Lung microvascular endothelial cell (primary cell): ENCODE data around the gene FGL2. TPM values are rescaled to one million over a fixed set of nuclear protein-coding genes. Genes with fewer than 3 reads are reported as not detected.
"Not testable (repeated sequence)": the region's sequence is repeated elsewhere in the genome, so short reads cannot be mapped to it uniquely, and the experiment has no call there.

Experiments
- DNase-seq, 2 donors: peaks; one replicate each; pipeline versions ENCODE4 v3.0.0 to v3.0.0-alpha.2; 2010; ENCODE audit warnings: low read depth in 2 of 2
- total RNA-seq: library from RNA; depleted of rRNA; stranded (reverse); fragments of >200 nt; gene quantifications from 2 replicates; pipeline ENCODE4 v1.2.1, GENCODE V29; 2014

Gene FGL2
- total RNA-seq, 1 donor from 2014 or later: 0.20 TPM

DNA sequence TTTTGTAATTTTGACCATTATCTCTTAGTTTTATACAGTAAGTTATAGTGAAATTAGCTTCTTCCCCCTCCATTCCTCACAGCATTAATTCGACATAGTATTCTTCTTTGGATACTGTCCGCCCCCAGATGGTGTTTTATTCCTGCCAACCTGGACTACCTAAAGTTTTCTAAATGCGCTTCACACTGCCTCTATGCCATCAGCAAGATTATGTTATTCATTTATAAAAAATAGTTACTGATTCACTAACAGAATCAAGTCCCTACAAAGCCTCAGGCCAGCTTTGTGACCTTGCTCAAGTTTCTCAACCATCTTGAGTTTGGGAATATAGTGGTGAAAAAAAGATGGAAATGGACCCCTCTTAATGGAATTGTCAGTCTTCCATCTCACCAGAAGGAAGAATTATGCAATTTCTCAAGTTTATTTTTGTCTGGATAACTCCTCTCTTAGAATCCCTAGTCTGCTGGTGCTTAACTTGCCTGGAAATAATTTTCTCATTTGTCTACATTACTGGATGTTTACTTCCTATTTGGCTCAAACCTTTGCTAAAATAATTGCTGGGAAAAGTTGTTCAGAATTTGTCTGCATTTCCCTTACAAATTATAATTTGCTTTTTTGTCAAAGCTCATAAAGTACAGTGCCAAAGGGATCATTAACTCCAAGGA lies 16.7 kb upstream of the FGL2 start:
- DNase-seq: no peak

DNA sequence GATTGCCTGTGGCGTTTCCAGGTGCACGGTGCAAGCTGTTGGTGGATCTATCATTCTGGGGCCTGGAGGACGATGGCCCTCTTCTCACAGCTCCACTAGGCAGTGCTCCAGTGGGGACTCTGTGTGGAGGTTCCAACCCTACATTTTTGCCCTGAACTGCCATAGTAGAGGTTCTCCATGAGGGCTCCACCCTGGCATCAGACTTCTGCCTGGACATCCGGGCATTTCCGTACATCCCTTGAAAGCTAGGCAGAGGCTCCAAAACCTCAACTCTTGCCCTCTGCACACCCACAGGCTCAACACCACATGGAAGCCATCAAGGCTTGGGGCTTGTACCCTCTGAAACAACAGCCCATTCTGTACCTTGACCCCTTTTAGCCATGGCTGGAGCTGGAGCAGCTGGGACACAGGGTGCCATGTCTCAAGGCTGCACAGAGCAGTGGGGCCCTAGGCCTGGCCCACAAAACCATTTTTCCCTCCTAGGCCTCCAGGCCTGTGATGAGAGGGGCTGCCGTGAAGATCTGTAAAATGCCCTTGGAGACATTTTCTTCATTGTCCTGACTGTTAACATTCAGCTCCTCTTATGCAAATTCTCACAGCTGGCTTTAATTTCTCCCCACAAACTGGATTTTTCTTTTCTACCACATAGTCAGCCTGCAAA lies 10.0 kb upstream of the FGL2 start:
- DNase-seq: no peak

DNA sequence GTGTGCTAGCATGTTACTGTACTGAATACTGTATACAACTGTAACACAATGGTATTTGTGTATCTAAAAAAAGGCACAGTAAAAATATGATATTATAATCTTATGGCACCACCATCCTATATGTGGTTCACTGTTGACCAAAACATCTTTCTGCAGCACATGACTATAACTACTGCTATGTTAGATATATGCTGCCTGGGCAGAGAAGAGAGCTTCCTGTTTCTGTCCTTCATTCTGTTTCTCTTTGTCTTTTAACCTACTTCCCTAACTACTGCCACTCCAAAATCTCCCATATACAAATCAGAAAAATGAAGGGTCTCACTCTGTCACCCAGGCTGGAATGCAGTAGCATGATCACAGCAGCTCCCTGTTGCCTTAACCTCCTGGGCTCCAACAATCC lies 8.8 kb upstream of the FGL2 start:
- DNase-seq: no peak

DNA sequence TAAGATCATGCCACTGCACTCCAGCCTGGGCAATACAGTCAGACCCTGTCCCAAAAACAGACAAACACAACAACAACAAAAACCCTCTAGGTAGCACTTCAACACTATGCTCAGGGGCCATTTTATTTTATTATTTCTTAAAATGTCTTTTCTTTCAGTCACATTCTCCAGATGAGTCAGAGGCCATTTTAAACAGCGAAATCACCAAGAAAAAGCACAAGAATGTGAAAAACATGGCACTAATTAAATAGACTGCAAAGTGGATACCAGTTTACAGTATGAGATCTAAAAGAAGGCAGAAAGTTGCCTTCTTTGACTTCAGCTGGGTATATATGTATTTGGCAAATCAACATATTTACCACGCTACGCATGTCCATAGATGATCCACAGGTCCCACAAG lies 6.1 kb upstream of the FGL2 start:
- no peak for DNase-seq

DNA sequence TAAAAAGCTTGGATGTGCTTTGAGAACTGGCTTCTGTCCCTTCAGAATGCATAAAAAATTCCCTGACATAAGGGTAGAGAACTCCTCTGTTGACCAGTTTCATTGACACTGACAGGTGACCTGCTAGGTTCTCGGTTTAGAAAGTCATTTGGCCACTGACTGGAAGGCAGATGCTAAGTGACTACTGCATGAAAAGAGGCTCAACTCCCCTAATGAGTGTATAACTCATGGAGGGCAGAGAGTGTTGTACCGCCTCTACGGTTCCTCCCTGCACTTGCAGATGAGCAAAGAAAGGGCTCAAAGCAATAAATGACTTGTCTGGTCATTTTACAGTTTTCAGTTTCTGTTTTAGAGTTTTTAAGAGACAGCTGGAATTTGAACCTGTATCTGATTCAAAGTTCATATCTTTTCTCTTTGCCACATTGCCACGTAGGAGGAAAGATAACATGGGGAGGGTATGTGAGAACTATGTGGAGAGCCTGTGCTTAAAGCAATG lies 2.9 kb upstream of the FGL2 start:
- no peak for DNase-seq

DNA sequence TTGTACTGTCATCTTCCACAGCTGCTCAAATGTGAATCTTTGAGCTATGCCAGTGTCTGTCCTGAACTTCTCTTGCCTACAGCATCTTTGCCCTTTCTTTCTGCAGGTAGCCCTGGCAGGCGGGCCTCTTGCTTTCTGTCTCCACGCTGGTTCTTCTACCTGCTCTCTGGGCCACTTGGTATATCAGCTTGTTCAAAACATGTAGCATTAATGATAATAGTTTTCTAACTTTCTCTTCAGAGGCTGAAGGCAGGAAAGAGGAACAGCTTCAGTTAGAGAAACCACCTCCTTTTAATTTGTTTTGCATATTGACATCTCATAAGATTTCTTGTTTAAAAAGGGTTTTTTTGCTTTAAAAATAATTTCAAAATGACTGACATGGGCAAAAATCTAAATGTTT lies 923 bp upstream of the FGL2 start:
- no peak for DNase-seq

DNA sequence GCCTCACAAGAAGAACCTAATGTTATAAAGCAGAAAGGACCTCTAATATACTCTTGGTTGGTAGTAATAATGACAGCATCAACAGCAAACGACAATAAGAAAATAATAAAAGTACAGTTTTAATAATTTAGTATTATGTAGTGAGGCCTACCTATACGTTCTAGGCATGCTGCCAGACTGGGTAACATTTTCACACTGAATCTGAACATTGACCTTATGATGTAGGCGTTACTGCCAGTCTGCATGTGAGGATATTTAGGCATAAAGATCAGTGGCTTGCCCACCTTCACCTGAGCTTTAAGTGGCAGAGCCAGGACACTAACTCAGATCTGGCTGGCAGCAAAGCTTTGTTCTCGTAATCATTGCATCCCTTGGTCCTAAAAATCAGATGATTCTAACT lies 2.5 kb downstream of the FGL2 start:
- no peak for DNase-seq

DNA sequence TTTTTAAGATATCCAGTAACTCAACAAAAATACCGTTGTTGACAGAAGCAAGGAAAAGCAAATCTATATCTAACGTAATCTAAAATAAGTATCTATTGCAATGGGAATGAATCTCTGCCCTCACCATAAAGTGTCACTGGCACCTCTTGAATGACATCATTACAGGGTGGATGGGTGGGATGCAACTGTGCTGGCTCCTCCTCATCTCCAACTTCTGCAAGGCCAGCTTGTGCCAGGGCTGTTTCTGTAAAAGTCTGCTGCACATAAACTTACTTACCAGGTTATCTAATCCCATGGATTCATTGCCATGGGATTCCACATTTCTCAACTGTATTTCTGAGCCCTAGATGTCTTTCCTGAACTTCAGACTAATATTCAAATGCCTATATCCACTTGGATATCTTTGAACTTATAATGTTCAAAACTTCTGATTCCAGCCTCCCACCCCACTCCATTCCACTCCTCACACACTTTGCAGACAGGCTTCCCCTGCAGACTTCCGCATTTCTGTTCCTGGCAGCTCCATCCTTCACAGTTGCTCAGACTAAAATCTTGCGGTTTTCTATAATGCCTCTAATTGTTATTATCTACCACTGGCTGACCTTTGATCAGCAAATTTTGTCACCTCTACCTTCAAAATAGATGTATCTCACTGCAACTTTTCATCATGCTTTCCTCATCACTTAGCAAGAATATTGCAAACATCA lies 10.7 kb downstream of the FGL2 start:
- DNase-seq: no peak

DNA sequence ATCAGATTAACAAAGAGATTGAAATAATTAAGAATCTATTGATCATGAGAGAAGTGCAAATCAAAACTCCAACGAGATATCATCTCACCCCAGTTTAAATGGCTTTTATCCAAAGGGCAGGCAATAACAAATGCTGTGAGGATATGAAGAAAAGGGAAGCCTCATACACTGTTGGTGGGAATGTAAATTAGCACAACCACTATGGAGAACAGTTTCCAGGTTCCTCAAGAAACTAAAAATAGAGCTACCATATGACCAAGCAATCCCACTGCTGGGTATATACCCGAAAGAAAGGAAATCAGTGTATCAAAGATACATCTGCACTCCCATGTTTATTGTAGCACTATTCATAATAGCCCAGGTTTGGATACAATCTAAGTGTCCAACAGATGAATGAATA lies 13.8 kb downstream of the FGL2 start:
- no peak for DNase-seq

DNA sequence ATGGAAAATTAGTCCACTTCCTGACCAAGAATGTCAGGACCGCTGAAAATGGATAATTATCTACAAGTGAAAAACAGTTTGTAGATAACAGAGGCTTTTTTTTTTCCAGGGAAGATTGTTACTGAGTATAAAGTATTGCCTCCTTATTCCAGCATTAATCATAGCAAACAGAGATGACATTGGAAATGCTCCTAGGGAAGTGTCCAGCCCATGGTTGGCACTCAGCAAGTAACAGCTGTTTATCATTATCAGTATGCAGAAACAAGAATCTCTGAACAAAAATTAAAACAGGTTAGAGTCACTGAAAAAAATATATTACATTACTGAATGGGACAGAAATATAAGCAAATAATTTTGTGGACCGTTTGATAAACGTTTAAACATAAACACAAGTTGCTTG lies 14.6 kb downstream of the FGL2 start:
- no peak for DNase-seq

DNA sequence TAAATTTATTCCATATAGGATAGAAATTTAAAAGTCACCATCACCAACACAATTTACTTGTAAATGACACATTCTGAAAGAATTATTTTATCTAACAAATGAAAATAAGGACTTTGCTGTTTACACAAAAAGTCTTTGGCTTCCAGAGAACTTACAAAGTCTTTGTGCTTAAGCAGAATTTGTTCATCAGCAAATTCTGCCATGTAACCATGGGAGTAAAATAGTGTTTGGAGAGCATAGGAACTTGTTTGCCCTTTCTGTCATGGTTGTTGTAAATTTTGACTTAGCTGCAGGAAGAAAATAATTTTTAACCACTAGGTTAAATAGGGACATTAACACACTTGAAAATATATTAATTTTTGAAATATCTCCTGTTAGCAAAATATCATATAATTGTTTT lies 15.2 kb downstream of the FGL2 start:
- no peak for DNase-seq

DNA sequence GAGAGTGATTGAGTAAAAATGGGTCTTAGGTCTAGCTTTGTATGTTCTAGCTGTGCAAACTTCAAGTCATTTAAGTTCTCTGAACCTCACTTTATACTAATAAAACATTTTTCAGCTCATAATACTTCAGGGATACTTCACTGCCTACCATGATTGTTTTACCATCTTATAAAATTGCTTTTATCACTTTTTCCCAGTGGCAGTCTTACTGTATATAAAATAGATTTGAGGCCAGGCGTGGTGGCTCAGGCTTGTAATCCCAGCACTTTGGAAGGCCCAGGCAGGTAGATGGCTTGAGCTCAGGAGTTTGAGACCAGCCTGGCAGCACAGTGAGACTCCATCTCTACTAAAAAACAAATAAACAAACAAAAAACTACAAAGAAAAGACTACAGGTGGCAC lies 17.4 kb downstream of the FGL2 start:
- DNase-seq: no peak

DNA sequence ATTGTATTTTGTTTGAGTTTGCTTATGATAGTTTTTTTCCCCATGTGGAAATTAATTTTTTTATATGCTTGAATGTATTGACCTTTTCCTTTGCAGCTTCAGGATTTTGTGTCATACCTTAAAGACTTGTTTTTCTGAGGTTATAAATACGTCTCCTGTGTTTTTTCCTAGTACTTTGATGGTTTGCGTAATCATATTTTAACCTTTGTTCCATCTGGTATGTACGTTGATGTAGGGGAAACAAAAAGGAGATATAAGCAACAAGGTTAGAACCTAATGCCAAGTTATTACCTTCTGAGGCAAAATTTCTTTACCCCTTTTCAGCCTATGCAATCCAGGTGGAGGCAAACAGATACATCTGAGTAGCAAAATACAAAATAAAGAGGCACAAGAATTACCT lies 17.9 kb downstream of the FGL2 start:
- DNase-seq: no peak

DNA sequence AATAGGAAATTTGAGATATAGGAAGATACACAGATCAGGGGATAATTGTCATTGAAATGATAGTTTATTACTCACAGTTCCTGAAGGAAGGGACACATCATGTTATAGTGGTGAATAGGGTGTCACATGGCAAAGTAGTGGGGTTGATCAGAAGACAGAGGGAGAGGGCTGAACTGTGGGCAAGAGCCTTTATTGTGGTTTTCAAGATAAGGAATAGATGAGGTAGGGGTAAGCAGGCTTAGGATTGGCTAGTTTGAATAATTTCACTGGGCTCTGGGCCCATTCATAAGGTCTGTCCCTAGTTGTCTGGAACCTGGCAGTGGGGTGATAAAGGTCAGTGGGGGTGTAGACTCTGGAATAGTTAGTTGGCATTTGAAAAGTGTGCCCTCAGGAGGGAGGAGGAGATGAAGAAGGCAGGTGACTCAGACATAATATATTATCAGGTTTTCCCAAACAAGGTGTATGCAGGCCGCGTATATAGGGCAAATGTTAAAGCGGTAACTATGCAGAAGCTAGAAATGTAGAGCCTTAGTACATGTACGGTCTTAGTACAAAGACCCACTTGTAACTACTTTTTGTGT lies 18.5 kb downstream of the FGL2 start:
- DNase-seq: no peak

DNA sequence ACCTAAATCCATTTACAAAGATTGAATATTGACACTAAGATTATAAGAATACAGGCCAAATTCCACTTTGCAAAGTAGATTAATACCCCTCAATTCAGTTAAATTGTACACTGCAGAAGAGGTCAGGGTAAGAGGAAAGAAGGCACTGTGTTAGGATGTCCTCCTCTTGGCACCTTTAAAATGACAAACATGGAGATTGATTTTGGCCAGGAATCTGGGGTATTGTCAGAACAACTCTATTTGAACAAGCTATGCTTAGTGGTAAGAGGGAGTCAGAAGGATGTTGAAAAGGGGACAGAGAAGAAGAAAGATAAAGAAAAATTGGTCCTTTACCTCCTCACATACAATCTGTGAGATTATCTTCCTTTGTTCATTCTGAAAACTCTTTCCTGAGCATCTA lies 21.6 kb downstream of the FGL2 start:
- DNase-seq: not testable (repeated sequence)

DNA sequence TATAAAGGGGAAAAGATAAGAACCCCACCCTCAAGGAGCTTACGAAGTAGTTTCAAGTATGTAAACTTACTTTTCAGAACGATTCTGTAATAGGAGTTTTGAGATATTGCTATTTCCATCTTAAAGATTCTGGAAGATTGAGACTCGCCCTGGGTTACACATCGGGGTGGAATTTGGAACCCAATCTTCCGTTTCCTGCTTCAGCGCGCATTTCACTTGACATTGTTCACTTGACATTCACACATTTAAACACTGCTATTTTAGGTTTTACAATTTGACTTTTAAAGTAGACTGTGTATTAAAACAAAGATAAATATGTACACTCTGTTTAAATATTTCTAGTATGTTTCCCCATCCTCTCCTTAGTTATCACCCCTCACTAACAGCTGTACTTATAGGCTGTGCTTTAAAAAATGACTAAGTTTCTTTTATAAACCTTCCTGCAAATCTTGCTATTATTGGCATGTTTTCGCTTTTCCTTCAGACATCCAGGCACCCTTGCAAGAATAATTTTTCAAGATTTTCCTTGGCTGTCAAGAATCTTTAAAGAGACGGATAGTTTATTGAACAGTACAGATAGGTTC lies 22.2 kb downstream of the FGL2 start:
- peak in 1 of 2 donors; percentile 19 for DNase-seq

DNA sequence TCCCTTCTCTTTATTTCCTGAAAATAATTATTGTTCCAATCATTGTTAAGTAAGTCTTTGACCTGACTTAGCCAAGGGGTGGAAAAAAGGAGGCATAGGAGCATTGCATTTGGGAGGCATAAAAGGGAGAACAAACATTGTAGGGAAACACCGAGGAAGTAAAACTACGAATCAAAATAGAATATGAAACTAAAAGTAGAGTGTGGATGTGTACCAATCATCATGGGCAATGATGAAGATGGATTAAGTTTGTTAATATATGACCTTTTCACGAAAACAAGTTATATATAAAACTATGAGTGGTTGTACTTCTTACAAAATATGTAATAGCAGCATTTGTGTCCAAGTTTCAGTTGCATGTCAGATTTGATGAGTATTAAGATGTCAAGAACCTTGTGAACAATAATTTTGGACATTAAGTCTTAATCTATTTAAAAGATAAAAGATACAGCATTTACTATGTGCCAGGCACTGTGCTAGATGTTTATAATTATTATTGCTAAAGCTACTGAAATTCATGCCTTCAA lies 24.3 kb downstream of the FGL2 start:
- DNase-seq: not testable (repeated sequence)

DNA sequence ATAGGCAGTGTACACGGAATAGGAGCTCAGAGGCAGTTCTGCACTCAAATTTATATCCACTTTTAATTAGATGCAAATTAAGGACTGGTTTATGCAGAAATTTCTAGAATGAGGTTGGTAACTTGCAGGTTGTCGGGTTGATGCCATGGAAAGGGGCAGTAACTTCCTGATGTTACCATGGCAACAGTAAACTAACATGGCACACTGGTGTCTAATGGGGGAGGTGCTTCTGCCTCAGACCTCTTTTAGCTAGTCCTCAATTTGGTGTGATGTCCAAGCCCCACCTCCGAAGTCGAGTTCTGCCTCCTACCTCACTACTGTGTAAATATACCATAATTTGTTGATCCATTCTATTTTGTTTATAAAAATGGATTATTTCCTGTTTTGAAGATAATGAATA lies 25.2 kb downstream of the FGL2 start:
- DNase-seq: not testable (repeated sequence)

DNA sequence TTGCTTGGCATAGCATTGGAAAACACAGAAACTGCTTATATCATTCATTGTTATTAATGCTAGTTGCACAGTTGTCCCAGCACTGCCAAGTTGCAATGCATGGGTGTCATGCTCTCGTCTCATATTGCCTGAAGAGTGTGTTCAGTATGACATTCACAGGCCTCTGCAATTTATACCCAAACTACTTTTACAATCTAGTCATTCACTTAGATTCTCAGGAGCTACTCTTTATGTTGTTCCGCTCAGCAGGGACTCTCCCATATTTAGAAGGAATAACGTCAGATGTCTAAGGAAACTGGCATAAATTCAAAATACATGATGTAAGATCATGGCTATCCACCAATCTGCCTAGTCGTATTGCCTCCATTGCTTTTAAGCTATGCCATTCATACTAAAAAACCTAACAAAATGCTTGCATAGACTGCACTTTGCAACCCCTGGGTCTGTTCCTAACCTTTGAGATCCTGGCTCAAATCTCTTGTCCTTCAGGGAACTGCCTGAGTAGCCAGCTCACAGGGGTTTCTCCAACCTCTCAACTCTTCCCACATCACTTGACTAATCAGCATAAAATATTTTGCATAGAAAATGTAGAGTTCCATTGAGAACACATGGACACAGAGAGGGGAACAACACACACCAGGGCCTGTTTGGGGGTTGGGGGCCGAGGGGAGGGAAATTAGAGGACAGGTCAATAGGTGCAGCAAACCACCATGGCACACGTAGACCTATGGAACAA lies 27.0 kb downstream of the FGL2 start:
- not testable (repeated sequence) for DNase-seq

DNA sequence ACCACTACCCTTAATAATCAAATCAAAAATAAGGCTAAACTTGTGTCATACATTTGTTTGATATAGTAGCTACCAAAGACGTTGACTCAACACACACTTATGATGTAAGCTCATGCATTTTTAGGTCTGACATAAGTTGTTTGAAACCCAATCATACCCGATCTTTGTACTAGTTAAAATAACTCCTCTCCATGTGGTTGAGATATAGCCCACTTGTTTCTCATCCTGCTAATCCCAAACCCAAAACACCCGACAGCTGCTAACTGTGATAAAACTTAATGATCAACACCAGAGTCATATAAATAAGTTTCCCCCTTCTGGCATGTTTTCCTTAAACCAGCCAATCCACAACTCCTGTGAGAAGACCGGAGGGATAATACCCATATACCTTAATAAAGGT lies 28.5 kb downstream of the FGL2 start:
- DNase-seq: not testable (repeated sequence)

DNA sequence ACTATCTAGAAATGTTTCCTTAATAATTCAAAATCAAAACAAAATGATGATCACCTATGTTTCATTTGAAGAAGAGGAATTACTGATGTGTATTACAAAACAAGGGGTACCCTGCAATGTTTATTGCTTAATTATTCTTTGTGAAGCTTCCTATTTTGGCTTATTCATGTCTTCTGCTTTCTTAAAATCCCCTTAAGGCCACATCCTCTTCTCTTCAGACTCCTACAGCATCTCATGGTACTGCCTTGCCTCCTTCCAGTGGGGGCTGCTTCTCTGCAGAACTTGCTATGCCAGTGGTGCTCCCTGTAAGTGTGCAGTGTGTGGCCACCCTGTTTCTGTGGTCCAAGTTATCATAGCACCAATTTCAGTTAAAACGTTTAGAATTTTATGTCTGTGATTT lies 42.2 kb downstream of the FGL2 start:
- DNase-seq: no peak
